Esophagus squamous epithelium (tissue), 4 donors: ENCODE data around the gene ZBTB46.

ENCODE experiments used
- CTCF ChIP-seq, 6 experiments: fragments of 450-650 bp in 4 of 6; fragments of 200-600 bp in 2 of 6; sonication (generic) in 2 of 6; IDR thresholded peaks; one replicate each; pipeline ENCODE4 v1.5.1; 2016 to 2019; ENCODE audit warnings: antibody characterized with exemption in 6 of 6, mild to moderate bottlenecking in 4 of 6, moderate library complexity in 4 of 6
- POLR2A ChIP-seq, 4 donors: fragments of 450-650 bp; IDR thresholded peaks; one replicate each; pipeline ENCODE4 v1.6.1; 2017; ENCODE audit warnings: antibody characterized with exemption in 4 of 4, mild to moderate bottlenecking in 4 of 4, moderate library complexity in 3 of 4

GRCh38 chr20:63823691-63824311 lies 7.3 kb downstream of the ZBTB46 start:
- no peak for TF ChIP-seq POLR2A (IDR thresholded peaks at IDR 0.05)
- TF ChIP-seq CTCF (IDR thresholded peaks at IDR 0.05), result no peak
